Caco-2 (cell line): ENCODE results near the gene MAVS. TPM values are rescaled to one million over a fixed set of nuclear protein-coding genes. Genes with fewer than 3 reads are reported as not detected.
"Not testable (repeated sequence)": the region's sequence is repeated elsewhere in the genome, so short reads cannot be mapped to it uniquely, and the experiment has no call there.

Experiments
- BruUV-seq: library from RNA; stranded (reverse); fragments of 400-500 nt; replicated peaks from 2 replicates; lab custom pipeline; 2021; lab: Mats Ljungman, UMichigan
- CTCF ChIA-PET: fragments of 300-600 bp; sonication (Branson Sonifier 250); formaldehyde crosslinking; loops from one replicate; lab custom pipeline; 2022; ENCODE audit warnings: antibody characterized with exemption; lab: Charles Lee
- POLR2A ChIA-PET: fragments of 300-600 bp; sonication (Branson Sonifier 250); formaldehyde crosslinking; loops from one replicate; lab custom pipeline; 2022; ENCODE audit warnings: antibody characterized with exemption; lab: Charles Lee
- DNase-seq, 2 experiments: peaks; one replicate each; pipeline versions ENCODE4 v3.0.0 to v3.0.0-alpha.2; 2020 to 2022
- H3K27me3 ChIP-seq: replicated peaks from 2 replicates; pipeline ENCODE4 v1.6.0; 2011; ENCODE audit warnings: low read length; ENCODE audit not compliant: control insufficient read depth, insufficient read depth
- H3K36me3 ChIP-seq: 2 replicates; pipeline ENCODE4 v1.5.1; 2011; ENCODE audit warnings: low read length; ENCODE audit not compliant: control insufficient read depth, insufficient read depth
- H3K4me1 ChIP-seq: fragments of 250-450 bp; sonication (Bioruptor Pico); 2 replicates; pipeline ENCODE4 v1.5.1; 2020; ENCODE audit warnings: mild to moderate bottlenecking
- H3K4me3 ChIP-seq: 2 replicates; pipeline ENCODE4 v1.5.1; 2011; ENCODE audit warnings: low read depth, mild to moderate bottlenecking, control low read depth, low read length
- H3K9me3 ChIP-seq: fragments of 250-450 bp; sonication (Bioruptor Pico); 2 replicates; pipeline ENCODE4 v1.5.1; 2020; ENCODE audit warnings: mild to moderate bottlenecking, moderate library complexity
- H3K27ac Mint-ChIP-seq: one replicate; pipeline ENCODE4 v1.8.0; 2022; ENCODE audit warnings: mixed read lengths; ENCODE audit not compliant: unreplicated experiment
- H3K27me3 Mint-ChIP-seq: one replicate; pipeline ENCODE4 v1.8.0; 2022; ENCODE audit warnings: mixed read lengths; ENCODE audit not compliant: insufficient read depth, unreplicated experiment
- H3K36me3 Mint-ChIP-seq: one replicate; pipeline ENCODE4 v1.8.0; 2022; ENCODE audit warnings: mild to moderate bottlenecking, mixed read lengths; ENCODE audit not compliant: insufficient read depth, unreplicated experiment
- H3K4me1 Mint-ChIP-seq: one replicate; pipeline ENCODE4 v1.8.0; 2022; ENCODE audit warnings: low read depth, mixed read lengths; ENCODE audit not compliant: unreplicated experiment
- H3K4me3 Mint-ChIP-seq: one replicate; pipeline ENCODE4 v1.8.0; 2022; ENCODE audit warnings: mild to moderate bottlenecking, moderate library complexity, mixed read lengths; ENCODE audit not compliant: unreplicated experiment
- H3K9me3 Mint-ChIP-seq: one replicate; pipeline ENCODE4 v1.8.0; 2022; ENCODE audit warnings: mixed read lengths; ENCODE audit not compliant: unreplicated experiment
- CTCF ChIP-seq, 2 experiments: fragments of 200-600 bp in 1 of 2; IDR thresholded peaks; 1 replicate in 1 of 2; 2 replicates in 1 of 2; pipeline versions ENCODE4 v1.5.1 to v1.8.0; 2011 to 2022; ENCODE audit warnings: antibody characterized with exemption in 1 of 2, control low read depth in 1 of 2, inconsistent platforms in 1 of 2, low read depth in 1 of 2, low read length in 1 of 2, mild to moderate bottlenecking in 1 of 2, moderate library complexity in 1 of 2; ENCODE audit not compliant: insufficient read depth in 1 of 2, severe bottlenecking in 1 of 2, unreplicated experiment in 1 of 2
- intact Hi-C: fragments of 100-400 bp; cut with micrococcal nuclease; formaldehyde crosslinking; loops from one replicate; pipeline ENCODE4 v1.10.0; 2022; ENCODE audit not compliant: unreplicated experiment
- total RNA-seq: library from RNA; stranded (reverse); gene quantifications from 2 replicates; pipeline ENCODE4 v1.2.3, GENCODE V29; 2022

MAVS gene
- total RNA-seq, 1 experiment from 2014 or later = 56.4 TPM

- Mint-ChIP-seq H3K27ac (no peak overlapping the region), H3K27me3 (no peaks in the 10 kb centered on the region), H3K36me3 (peaks cover 5% of the 10 kb centered on the region), H3K4me1 (peaks cover 7% of the 10 kb centered on the region), H3K9me3 (no peaks in the 10 kb centered on the region), H3K4me3 (no peak overlapping the region)
- intact Hi-C loops = no loop called here
- Histone ChIP-seq H3K4me3 (no peak overlapping the region), H3K4me1 (no peaks in the 10 kb centered on the region), H3K36me3 (peaks cover 4% of the 10 kb centered on the region), H3K9me3 (no peaks in the 10 kb centered on the region), H3K27me3 (no peaks in the 10 kb centered on the region)
- DNase-seq = no peak
- no TSS peak for BruUV-seq
- TF ChIP-seq CTCF (IDR thresholded peaks at IDR 0.05; ENCODE audit: insufficient read depth in 1 of 2, low read depth in 1 of 2, low read length in 1 of 2, severe bottlenecking in 1 of 2, unreplicated experiment in 1 of 2) = no peak
- ChIA-PET POLR2A (interaction anchor here (0.6 kb wide), 1 partner anchor 11 kb away, joined by 12 read pairs; no protein-coding TSS in a partner anchor), CTCF (no interaction called here)
Observed at GRCh38 chr20:3826420-3826819, 20.2 kb upstream of the MAVS start.

GRCh38 chr20:3828798-3829197 is 17.8 kb upstream of the MAVS start:
- H3K36me3 Mint-ChIP-seq = no peaks in the 10 kb centered on the region
- H3K9me3 Mint-ChIP-seq = no peaks in the 10 kb centered on the region
- TF ChIP-seq CTCF (IDR thresholded peaks at IDR 0.05; ENCODE audit: insufficient read depth in 1 of 2, low read depth in 1 of 2, low read length in 1 of 2, severe bottlenecking in 1 of 2, unreplicated experiment in 1 of 2) = no peak
- ChIA-PET CTCF (no interaction called here), POLR2A (no interaction called here)
- Histone ChIP-seq H3K27me3 (no peaks in the 10 kb centered on the region), H3K9me3 (no peaks in the 10 kb centered on the region), H3K4me1 (no peaks in the 10 kb centered on the region), H3K4me3 (no peak overlapping the region), H3K36me3 (no peaks in the 10 kb centered on the region)
- no peak for DNase-seq
- no peak overlapping the region for H3K4me3 Mint-ChIP-seq
- BruUV-seq = no TSS peak
- no peaks in the 10 kb centered on the region for H3K4me1 Mint-ChIP-seq
- no peaks in the 10 kb centered on the region for H3K27me3 Mint-ChIP-seq
- no peak overlapping the region for H3K27ac Mint-ChIP-seq
- intact Hi-C loops = no loop called here

DNA sequence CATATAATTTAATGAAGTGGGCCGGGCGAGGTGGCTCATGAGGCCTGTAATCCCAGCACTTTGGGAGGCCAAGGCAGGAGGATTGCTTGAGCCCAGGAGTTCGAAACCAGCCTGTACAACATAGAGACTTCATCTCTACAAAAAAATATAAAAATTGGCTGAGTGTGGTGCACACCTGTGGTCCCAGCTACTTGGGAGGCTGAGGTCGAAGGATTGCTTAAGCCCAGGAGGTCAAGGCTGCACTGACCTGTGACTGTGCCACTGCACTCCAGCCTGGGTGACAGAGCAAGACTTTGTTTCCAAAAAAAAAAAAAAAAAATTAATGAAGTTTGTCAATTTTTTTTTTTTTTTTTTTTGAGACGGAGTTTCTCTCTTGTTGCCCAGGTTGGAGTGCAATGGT is 16.7 kb upstream of the MAVS start:
- H3K27me3 Mint-ChIP-seq, H3K27ac Mint-ChIP-seq, H3K9me3 Mint-ChIP-seq, H3K4me1 Mint-ChIP-seq, H3K4me3 ChIP-seq, DNase-seq, BruUV-seq, H3K36me3 Mint-ChIP-seq, POLR2A ChIA-PET, intact Hi-C loops, H3K4me3 Mint-ChIP-seq, H3K36me3 ChIP-seq, H3K27me3 ChIP-seq, H3K4me1 ChIP-seq, CTCF ChIA-PET, H3K9me3 ChIP-seq: not testable (repeated sequence)

DNA sequence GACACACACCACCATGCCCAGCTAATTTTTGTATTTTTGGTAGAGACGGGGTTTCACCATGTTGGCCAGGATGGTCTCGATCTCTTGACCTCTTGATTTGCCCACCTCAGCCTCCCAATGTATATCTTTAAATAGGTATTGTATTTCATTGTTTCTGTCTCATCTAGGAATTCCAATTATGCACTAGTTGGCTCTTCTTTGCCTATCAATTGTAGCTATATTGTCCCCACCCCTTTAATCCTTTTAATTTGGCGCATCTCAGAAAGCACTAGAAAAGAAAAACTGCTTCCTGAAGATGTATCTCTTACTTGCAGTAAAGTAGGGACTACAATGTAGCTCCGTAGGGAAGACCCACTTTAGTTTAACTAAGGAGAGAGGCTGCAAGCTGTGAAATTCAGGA is 10.5 kb upstream of the MAVS start:
- POLR2A ChIA-PET = interaction anchor here (0.6 kb wide), 1 partner anchor 17 kb away, joined by 3 read pairs; no protein-coding TSS in a partner anchor
- H3K9me3 Mint-ChIP-seq = no peaks in the 10 kb centered on the region

More for the DNA sequence above, 10.5 kb upstream of the MAVS start:
- TF ChIP-seq CTCF (IDR thresholded peaks at IDR 0.05; ENCODE audit: insufficient read depth in 1 of 2, low read depth in 1 of 2, low read length in 1 of 2, severe bottlenecking in 1 of 2, unreplicated experiment in 1 of 2) = no peak
- intact Hi-C loops = no loop called here
- CTCF ChIA-PET = no interaction called here
- no peak overlapping the region for H3K4me3 ChIP-seq
- no peaks in the 10 kb centered on the region for H3K36me3 Mint-ChIP-seq
- H3K27ac Mint-ChIP-seq = no peak overlapping the region
- no peaks in the 10 kb centered on the region for H3K4me1 Mint-ChIP-seq
- DNase-seq = no peak
- 0 out of 2 replicates have a peak, but pooled peaks cover 4% of the 10 kb centered on the region for H3K9me3 ChIP-seq
- H3K27me3 ChIP-seq = no peaks in the 10 kb centered on the region
- no peaks in the 10 kb centered on the region for H3K27me3 Mint-ChIP-seq
- H3K36me3 ChIP-seq = no peaks in the 10 kb centered on the region
- BruUV-seq = no TSS peak
- no peaks in the 10 kb centered on the region for H3K4me1 ChIP-seq
- H3K4me3 Mint-ChIP-seq = no peak overlapping the region
